GM12801 (cell line): ENCODE data around the gene CPED1.

Experiments
- CTCF ChIP-seq: IDR thresholded peaks from one replicate; pipeline ENCODE4 v1.5.1; 2011; ENCODE audit warnings: control low read depth; ENCODE audit not compliant: insufficient read length; ENCODE audit errors: extremely low read depth

Gene CPED1

DNA sequence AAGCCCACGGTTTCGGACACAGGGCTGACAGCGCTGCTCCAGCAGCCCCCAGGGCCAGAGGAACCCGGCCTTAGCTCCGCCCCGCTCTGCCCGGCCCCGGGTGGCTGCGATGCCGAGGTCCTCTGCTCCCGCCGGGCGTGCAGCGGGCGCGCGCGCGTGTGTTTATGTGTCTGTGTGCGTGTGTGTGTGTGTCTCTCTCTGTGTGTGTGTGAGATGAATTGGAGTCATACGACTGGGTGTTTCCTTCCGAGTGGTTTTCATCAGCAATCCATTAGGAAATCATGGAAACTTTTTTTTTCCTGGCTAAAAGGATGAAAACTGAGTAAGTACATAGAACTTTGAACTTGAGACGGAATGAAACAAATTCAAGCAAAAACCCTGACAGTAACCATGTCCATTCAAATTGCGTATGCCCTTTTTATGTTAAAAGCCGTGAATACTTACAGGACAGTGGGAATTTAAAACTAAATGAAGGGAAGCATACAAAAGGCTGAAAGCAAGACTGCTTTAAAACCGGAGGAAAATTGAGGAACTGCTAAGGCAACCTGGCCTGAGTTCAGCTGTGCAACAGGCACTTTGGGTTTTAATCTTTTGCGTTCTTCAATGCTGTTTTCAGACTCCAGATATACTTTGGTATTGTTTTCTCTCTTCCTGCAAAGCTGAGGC is at the start of gene CPED1:
TSS of gene CPED1 (plus strand) at position 121 of the 666 bp plus-strand sequence. CDS start 911 bp downstream, outside the sequence.
- no peak for TF ChIP-seq CTCF

GRCh38 chr7:120939345-120939744 is 49.2 kb upstream of the CPED1 start:
- no peak for TF ChIP-seq CTCF

- TF ChIP-seq CTCF = no peak
Observed at GRCh38 chr7:120941064-120941463, 47.4 kb upstream of the CPED1 start.

DNA sequence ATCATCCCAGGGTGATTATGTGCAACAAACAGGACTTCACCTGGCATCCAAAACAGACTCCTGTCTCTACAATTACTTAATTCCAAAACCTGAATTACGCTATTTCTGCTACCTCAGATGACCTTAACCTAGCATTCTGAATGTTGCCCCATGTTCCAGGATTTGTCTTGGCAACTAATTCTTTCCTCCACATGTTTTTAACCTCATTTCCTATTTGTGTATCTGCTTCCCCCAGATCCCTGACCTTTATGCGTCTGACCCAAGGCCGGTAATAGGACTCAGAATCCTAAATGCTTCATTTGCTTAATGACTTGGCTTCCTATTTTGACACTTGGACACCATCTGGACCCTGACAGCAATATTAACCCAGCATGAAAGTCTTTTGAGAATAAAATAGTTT is 46.7 kb upstream of the CPED1 start:
- TF ChIP-seq CTCF = no peak

- TF ChIP-seq CTCF = no peak
Observed at GRCh38 chr7:120942861-120943260, 45.6 kb upstream of the CPED1 start.

- no peak for TF ChIP-seq CTCF
Observed at GRCh38 chr7:120944826-120945562, 43.5 kb upstream of the CPED1 start.

- TF ChIP-seq CTCF = no peak
Observed at GRCh38 chr7:120947980-120948379, 40.5 kb upstream of the CPED1 start.
